ENCODE data around the gene IFNA7. TPM values are rescaled to one million over a fixed set of nuclear protein-coding genes. Genes with fewer than 3 reads are reported as not detected.
"Not testable (repeated sequence)": the region's sequence is repeated elsewhere in the genome, so short reads cannot be mapped to it uniquely, and the experiment has no call there.

The IFNA7 gene
- total RNA-seq, 1 donor from 2014 or later: not detected

GRCh38 chr9:21235468-21236359 is 33.7 kb upstream of the IFNA7 start:
- not testable (repeated sequence) for H3K4me3 Mint-ChIP-seq (ENCODE audit: low read depth); H3K27ac Mint-ChIP-seq; DNase-seq (ENCODE audit: low spot score, unreplicated experiment); H3K4me1 Mint-ChIP-seq (ENCODE audit: low read depth); H3K36me3 Mint-ChIP-seq (ENCODE audit: insufficient read depth); H3K9me3 Mint-ChIP-seq (ENCODE audit: low read depth)
- H3K27me3 Mint-ChIP-seq: peaks cover 42% of the 10 kb centered on the region
- TF ChIP-seq CTCF (IDR thresholded peaks at IDR 0.05; ENCODE audit: unreplicated experiment): peak; percentile 63

- no peak for DNase-seq (ENCODE audit: low spot score, unreplicated experiment)
Observed at GRCh38 chr9:21234153-21234687, 32.2 kb upstream of the IFNA7 start.

GRCh38 chr9:21233258-21233657 is 31.3 kb upstream of the IFNA7 start:
- no peak for TF ChIP-seq CTCF (IDR thresholded peaks at IDR 0.05; ENCODE audit: unreplicated experiment)
- H3K27me3 Mint-ChIP-seq: peaks cover 29% of the 10 kb centered on the region
- no peak for DNase-seq (ENCODE audit: low spot score, unreplicated experiment)
- H3K9me3 Mint-ChIP-seq (ENCODE audit: low read depth): no peaks in the 10 kb centered on the region
- no peak overlapping the region for H3K4me3 Mint-ChIP-seq (ENCODE audit: low read depth)
- H3K27ac Mint-ChIP-seq: no peak overlapping the region
- no peaks in the 10 kb centered on the region for H3K4me1 Mint-ChIP-seq (ENCODE audit: low read depth)
- H3K36me3 Mint-ChIP-seq (ENCODE audit: insufficient read depth): no peaks in the 10 kb centered on the region

More at GRCh38 chr9:21234153-21234687, 32.2 kb upstream of the IFNA7 start:
- Mint-ChIP-seq H3K27me3 (peaks cover 34% of the 10 kb centered on the region), H3K36me3 (ENCODE audit: insufficient read depth) (no peaks in the 10 kb centered on the region), H3K9me3 (ENCODE audit: low read depth) (no peaks in the 10 kb centered on the region), H3K4me1 (ENCODE audit: low read depth) (no peaks in the 10 kb centered on the region), H3K4me3 (ENCODE audit: low read depth) (no peak overlapping the region), H3K27ac (no peak overlapping the region)
- TF ChIP-seq CTCF (IDR thresholded peaks at IDR 0.05; ENCODE audit: unreplicated experiment): no peak

GRCh38 chr9:21228122-21228521 is 26.1 kb upstream of the IFNA7 start, which contains the start of gene IFNA17:
TSS of gene IFNA17 (minus strand) at chr9:21228222. CDS start at chr9:21228173, 49 bp downstream.
- Mint-ChIP-seq H3K36me3 (ENCODE audit: insufficient read depth) (no peaks in the 10 kb centered on the region), H3K9me3 (ENCODE audit: low read depth) (peaks cover 4% of the 10 kb centered on the region), H3K27me3 (peaks cover 24% of the 10 kb centered on the region), H3K4me3 (ENCODE audit: low read depth) (no peak within 1 kb of the TSS), H3K27ac (no peak within 1 kb of the TSS), H3K4me1 (ENCODE audit: low read depth) (no peaks in the 10 kb centered on the region)
- TF ChIP-seq CTCF (IDR thresholded peaks at IDR 0.05; ENCODE audit: unreplicated experiment): no peak
- DNase-seq (ENCODE audit: low spot score, unreplicated experiment): no peak

- not testable (repeated sequence) for DNase-seq (ENCODE audit: low spot score, unreplicated experiment); H3K4me1 Mint-ChIP-seq (ENCODE audit: low read depth); H3K36me3 Mint-ChIP-seq (ENCODE audit: insufficient read depth); H3K9me3 Mint-ChIP-seq (ENCODE audit: low read depth); H3K27ac Mint-ChIP-seq; H3K4me3 Mint-ChIP-seq (ENCODE audit: low read depth)
- H3K27me3 Mint-ChIP-seq: peaks cover 20% of the 10 kb centered on the region
Observed at GRCh38 chr9:21217211-21217610, 15.2 kb upstream of the IFNA7 start, which contains the start of gene IFNA16. TSS of gene IFNA16 (minus strand) at chr9:21217311. CDS start at chr9:21217305, 6 bp downstream.
